Heart left ventricle (tissue), 13 donors: ENCODE data around the gene NR2F1.

Experiments used
- POLR2A ChIP-seq, 2 donors: fragments of 450-650 bp; IDR thresholded peaks; one replicate each; pipeline ENCODE4 v1.6.1; 2017; ENCODE audit warnings: antibody characterized with exemption in 2 of 2, mild to moderate bottlenecking in 2 of 2, moderate library complexity in 2 of 2
- TF ChIP-seq, protein P1 (sequence below), 12 donors: fragments of 200-600 bp; sonication (generic) in 4 of 12; IDR thresholded peaks; one replicate each; pipeline versions ENCODE4 v1.5.0 to v1.8.0; 2018 to 2022; ENCODE audit warnings: antibody characterized with exemption in 12 of 12, mild to moderate bottlenecking in 5 of 12
- donor health status: ischemic (EF 13 %, LVEDD 7.1; RV severe dilation, severe dysfunction).
- donor health status: DM: no; HTN: yes; CAD: no.
- donor health status: DM: no; HTN: no; CAD: no.
- donor health status: ischemic (EF 25% LVEDD 6.9; RV normal size, moderate dysfunction).
- donor health status: ischemic (EF 25% LVEDD 5.7; RV mildly dilated, moderate dysfunction).
- donor health status: ischemic (EF 35%, LVEDD 5.7; RV mildly dilated, moderate dysfunction).
- donor health status: nonischemic (EF 11% LVEDD 7.7; RV severe dilation, severe dysfunction).
- donor health status: DM: yes; HTN: yes; CAD: no.
- donor health status: PGD.
- donor health status: ischemic (EF 29% LVEDD 5.4; RV normal size, mild dysfunction).
- donor health status: nonischemic (EF 23%, LVEDD 6.1; RV moderate dilation, normal function).

DNA sequence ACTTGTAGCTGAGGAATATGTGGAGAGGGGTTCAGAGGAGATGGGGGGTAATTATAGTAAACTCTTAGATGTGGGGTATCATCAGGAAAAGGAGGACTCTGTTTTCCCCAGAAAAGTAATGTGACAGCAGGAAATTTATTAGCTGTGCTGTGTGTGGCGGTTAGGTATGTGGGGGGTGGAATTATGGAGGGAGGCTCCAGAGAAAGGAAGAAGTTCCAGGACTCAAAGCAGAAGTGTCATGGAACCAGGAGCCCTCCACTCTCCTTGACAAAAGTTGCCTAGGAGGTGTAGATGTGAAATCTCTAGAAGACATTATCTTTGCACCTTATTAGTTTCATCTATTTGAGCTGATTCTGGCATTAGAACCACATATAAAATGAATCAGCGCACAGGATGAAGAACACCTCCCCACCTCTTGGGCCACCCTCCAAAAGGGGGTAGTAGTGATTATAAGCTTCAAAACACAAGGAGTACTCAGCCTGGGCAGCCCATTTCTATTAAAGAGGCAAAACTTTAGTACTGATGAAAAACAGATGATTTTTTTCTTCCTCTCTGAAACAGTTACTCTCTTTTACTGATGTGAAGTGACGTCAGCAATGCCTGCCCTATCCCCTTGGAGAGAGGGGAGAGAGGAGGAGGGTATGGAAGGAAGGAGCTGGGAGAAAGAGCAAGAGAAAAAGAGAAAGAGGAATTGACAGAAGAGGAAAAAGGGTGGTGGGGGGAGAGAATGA lies 18.2 kb downstream of the NR2F1 start:
- TF ChIP-seq POLR2A (IDR thresholded peaks at IDR 0.05) = no peak
- TF ChIP-seq, protein P1, sequence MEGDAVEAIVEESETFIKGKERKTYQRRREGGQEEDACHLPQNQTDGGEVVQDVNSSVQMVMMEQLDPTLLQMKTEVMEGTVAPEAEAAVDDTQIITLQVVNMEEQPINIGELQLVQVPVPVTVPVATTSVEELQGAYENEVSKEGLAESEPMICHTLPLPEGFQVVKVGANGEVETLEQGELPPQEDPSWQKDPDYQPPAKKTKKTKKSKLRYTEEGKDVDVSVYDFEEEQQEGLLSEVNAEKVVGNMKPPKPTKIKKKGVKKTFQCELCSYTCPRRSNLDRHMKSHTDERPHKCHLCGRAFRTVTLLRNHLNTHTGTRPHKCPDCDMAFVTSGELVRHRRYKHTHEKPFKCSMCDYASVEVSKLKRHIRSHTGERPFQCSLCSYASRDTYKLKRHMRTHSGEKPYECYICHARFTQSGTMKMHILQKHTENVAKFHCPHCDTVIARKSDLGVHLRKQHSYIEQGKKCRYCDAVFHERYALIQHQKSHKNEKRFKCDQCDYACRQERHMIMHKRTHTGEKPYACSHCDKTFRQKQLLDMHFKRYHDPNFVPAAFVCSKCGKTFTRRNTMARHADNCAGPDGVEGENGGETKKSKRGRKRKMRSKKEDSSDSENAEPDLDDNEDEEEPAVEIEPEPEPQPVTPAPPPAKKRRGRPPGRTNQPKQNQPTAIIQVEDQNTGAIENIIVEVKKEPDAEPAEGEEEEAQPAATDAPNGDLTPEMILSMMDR (IDR thresholded peaks at IDR 0.05) = no peak
